Epithelial cell of esophagus (primary cell): Measurements from ENCODE around the gene NRG2.

Source experiments
- DNase-seq: peaks from one replicate; pipeline ENCODE4 v3.0.0; 2010; ENCODE audit warnings: low read depth
- H3K4me3 ChIP-seq: 2 replicates; pipeline ENCODE4 v1.5.1; 2011; ENCODE audit warnings: mild to moderate bottlenecking, low read length, control low read depth
- CTCF ChIP-seq: IDR thresholded peaks from 2 replicates; pipeline ENCODE4 v1.5.1; 2011; ENCODE audit warnings: low read depth, mild to moderate bottlenecking, low read length, control low read depth, inconsistent platforms; ENCODE audit not compliant: insufficient read depth; ENCODE audit errors: missing control alignments

The NRG2 gene

GRCh38 chr5:139814191-139814601, 228.9 kb downstream of the NRG2 start:
- no peak for TF ChIP-seq CTCF
- DNase-seq, result no peak
- H3K4me3 ChIP-seq, result no peak overlapping the region

- TF ChIP-seq CTCF, result no peak
- DNase-seq, result no peak
- H3K4me3 ChIP-seq, result no peak overlapping the region
Measured at GRCh38 chr5:139812836-139813805, 230.0 kb downstream of the NRG2 start.

- H3K4me3 ChIP-seq, result no peak overlapping the region
- TF ChIP-seq CTCF, result no peak
- no peak for DNase-seq
Measured at GRCh38 chr5:139812323-139812722, 230.8 kb downstream of the NRG2 start.

- no peak for DNase-seq
- no peak overlapping the region for H3K4me3 ChIP-seq
- TF ChIP-seq CTCF, result no peak
Measured at GRCh38 chr5:139811274-139811607, 231.9 kb downstream of the NRG2 start.

- TF ChIP-seq CTCF, result no peak
- H3K4me3 ChIP-seq, result no peak overlapping the region
- DNase-seq, result no peak
Measured at GRCh38 chr5:139810341-139811273, 232.5 kb downstream of the NRG2 start.

GRCh38 chr5:139809331-139809810, 233.7 kb downstream of the NRG2 start:
- H3K4me3 ChIP-seq, result no peak overlapping the region
- TF ChIP-seq CTCF, result no peak
- no peak for DNase-seq
